ENCODE data around the gene GBP6.
"Not testable (repeated sequence)": the region's sequence is repeated elsewhere in the genome, so short reads cannot be mapped to it uniquely, and the experiment has no call there.

GBP6 gene

DNA sequence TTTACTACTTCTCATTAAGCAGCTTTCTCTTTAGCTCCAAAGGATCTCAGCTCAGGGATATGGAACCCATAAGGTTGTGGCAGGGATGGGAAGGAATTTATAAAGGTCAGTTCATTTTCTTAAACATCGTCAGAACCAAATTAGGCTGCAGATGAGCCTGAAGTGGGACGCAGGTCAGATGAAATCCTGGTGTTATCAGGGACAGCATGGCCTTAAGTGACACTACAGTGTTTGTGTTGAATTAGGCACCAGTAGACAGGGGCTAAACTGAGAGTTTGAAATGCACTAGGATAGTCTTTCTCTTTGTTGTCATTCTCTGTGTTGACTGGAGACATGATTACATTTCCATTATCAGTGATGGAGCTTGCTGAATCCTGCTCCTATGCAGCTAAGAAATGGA is 43.9 kb downstream of the GBP6 start:
- not testable (repeated sequence) for H3K36me3 ChIP-seq (ENCODE audit: control insufficient read depth, insufficient read depth, low read length); H3K4me1 ChIP-seq (ENCODE audit: control insufficient read depth, insufficient read depth, low read length, poor library complexity, severe bottlenecking); H3K27ac ChIP-seq (ENCODE audit: low read depth, low read length, severe bottlenecking); H3K4me3 ChIP-seq (ENCODE audit: extremely low read depth, insufficient read depth, low read length, poor library complexity, severe bottlenecking); H3K9me3 ChIP-seq (ENCODE audit: control insufficient read depth, low read length)
- 89 to 100% methylated on average over 2 of the region's 2 CpGs for WGBS, 2 experiments (ENCODE audit: insufficient coverage in 2 of 2)

- Histone ChIP-seq H3K27ac (ENCODE audit: low read depth, low read length, severe bottlenecking) (no peak overlapping the region), H3K9me3 (ENCODE audit: control insufficient read depth, low read length) (no peaks in the 10 kb centered on the region), H3K36me3 (ENCODE audit: control insufficient read depth, insufficient read depth, low read length) (no peaks in the 10 kb centered on the region), H3K4me3 (ENCODE audit: extremely low read depth, insufficient read depth, low read length, poor library complexity, severe bottlenecking) (no peak overlapping the region), H3K4me1 (ENCODE audit: control insufficient read depth, insufficient read depth, low read length, poor library complexity, severe bottlenecking) (no peaks in the 10 kb centered on the region)
- 78 to 100% methylated on average over 1 to 2 of the region's 3 CpGs for WGBS, 2 experiments (ENCODE audit: insufficient coverage in 2 of 2)
These were observed 61.2 kb downstream of the GBP6 start for GRCh38 chr1:89425056-89425455.

DNA sequence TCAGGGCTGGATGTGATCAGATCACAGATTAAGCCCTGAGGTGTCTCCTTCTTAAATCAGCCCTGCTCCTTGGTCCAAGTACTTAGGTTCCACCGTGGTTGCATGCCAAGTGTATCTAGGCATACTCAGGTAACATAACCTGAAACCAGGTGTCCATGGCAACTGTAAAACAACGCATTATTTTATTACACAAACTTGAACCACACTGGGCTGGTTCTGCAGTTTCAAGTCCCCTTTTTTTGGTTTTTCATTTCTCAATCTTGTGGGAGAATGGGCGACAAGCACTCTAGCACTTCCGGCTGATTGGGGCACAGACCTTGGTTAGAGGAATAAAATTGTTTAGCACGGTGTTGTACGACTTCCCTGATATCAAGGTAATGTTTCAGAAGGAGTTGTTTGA is 65.2 kb downstream of the GBP6 start:
- Histone ChIP-seq H3K9me3 (ENCODE audit: control insufficient read depth, low read length) (no peaks in the 10 kb centered on the region), H3K4me3 (ENCODE audit: extremely low read depth, insufficient read depth, low read length, poor library complexity, severe bottlenecking) (no peak overlapping the region), H3K4me1 (ENCODE audit: control insufficient read depth, insufficient read depth, low read length, poor library complexity, severe bottlenecking) (no peaks in the 10 kb centered on the region), H3K36me3 (ENCODE audit: control insufficient read depth, insufficient read depth, low read length) (no peaks in the 10 kb centered on the region), H3K27ac (ENCODE audit: low read depth, low read length, severe bottlenecking) (no peak overlapping the region)
- 95 to 97% methylated on average over 5 to 6 of the region's 6 CpGs for WGBS, 2 experiments (ENCODE audit: insufficient coverage in 2 of 2)

DNA sequence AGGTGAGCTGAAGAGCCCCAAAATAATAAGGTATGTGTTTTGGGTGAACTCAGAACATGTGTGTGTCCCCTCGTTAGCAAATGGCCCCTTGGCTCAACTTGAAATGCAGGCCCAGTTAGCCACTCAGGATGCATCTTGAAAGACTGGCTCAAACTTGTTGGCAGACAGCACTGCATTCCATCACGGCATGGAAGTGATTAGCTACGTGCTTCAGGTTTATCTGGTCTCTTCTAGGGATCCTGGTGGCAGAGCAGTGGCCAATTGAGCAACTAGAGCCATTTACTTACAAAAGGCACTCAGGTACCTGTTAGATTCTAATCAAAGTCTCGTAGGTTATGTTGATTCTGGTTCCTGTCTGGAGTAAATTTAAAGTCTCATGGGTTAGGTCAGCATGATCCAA is 65.8 kb downstream of the GBP6 start:
- H3K4me3 ChIP-seq (ENCODE audit: extremely low read depth, insufficient read depth, low read length, poor library complexity, severe bottlenecking); H3K36me3 ChIP-seq (ENCODE audit: control insufficient read depth, insufficient read depth, low read length); H3K9me3 ChIP-seq (ENCODE audit: control insufficient read depth, low read length); H3K4me1 ChIP-seq (ENCODE audit: control insufficient read depth, insufficient read depth, low read length, poor library complexity, severe bottlenecking); H3K27ac ChIP-seq (ENCODE audit: low read depth, low read length, severe bottlenecking): not testable (repeated sequence)
- WGBS, 2 experiments (ENCODE audit: insufficient coverage in 2 of 2), result 100% methylated on average over 1 of the region's 4 CpGs

- Histone ChIP-seq H3K9me3 (ENCODE audit: control insufficient read depth, low read length) (no peaks in the 10 kb centered on the region), H3K27ac (ENCODE audit: low read depth, low read length, severe bottlenecking) (no peak overlapping the region), H3K4me1 (ENCODE audit: control insufficient read depth, insufficient read depth, low read length, poor library complexity, severe bottlenecking) (no peaks in the 10 kb centered on the region), H3K36me3 (ENCODE audit: control insufficient read depth, insufficient read depth, low read length) (no peaks in the 10 kb centered on the region), H3K4me3 (ENCODE audit: extremely low read depth, insufficient read depth, low read length, poor library complexity, severe bottlenecking) (no peak overlapping the region)
- WGBS, 2 experiments (ENCODE audit: insufficient coverage in 2 of 2), result 100% methylated on average over 1 to 3 of the region's 4 CpGs
These were observed 69.6 kb downstream of the GBP6 start for GRCh38 chr1:89433421-89433820.

GRCh38 chr1:89434058-89434780 is 70.4 kb downstream of the GBP6 start:
- WGBS, 2 experiments (ENCODE audit: insufficient coverage in 2 of 2), result 89 to 100% methylated on average over 4 to 6 of the region's 9 CpGs
- not testable (repeated sequence) for H3K4me3 ChIP-seq (ENCODE audit: extremely low read depth, insufficient read depth, low read length, poor library complexity, severe bottlenecking); H3K9me3 ChIP-seq (ENCODE audit: control insufficient read depth, low read length); H3K36me3 ChIP-seq (ENCODE audit: control insufficient read depth, insufficient read depth, low read length); H3K27ac ChIP-seq (ENCODE audit: low read depth, low read length, severe bottlenecking); H3K4me1 ChIP-seq (ENCODE audit: control insufficient read depth, insufficient read depth, low read length, poor library complexity, severe bottlenecking)

Data from mesodermal cell (in vitro differentiated cells).